Astrocyte (in vitro differentiated cells and primary cell): Measurements from ENCODE around the gene SHBG. TPM values are rescaled to one million over a fixed set of nuclear protein-coding genes. Genes with fewer than 3 reads are reported as not detected.

ENCODE experiments used
- DNase-seq: peaks from one replicate; pipeline ENCODE4 v3.0.0-alpha.2; 2010; ENCODE audit warnings: low read depth
- FAIRE-seq: peaks from 2 replicates; lab custom pipeline; 2011; peaks lifted over from hg19 to GRCh38; lab: Jason Lieb, UNC
- H2AFZ ChIP-seq: 2 replicates; pipeline ENCODE4 v1.6.0; 2012; ENCODE audit warnings: low read depth, low read length, inconsistent platforms
- H3K27ac ChIP-seq: 2 replicates; pipeline ENCODE4 v1.5.1; 2011; ENCODE audit warnings: low read depth, low read length, inconsistent platforms
- H3K27me3 ChIP-seq: 2 replicates; pipeline ENCODE4 v1.6.0; 2011; ENCODE audit warnings: low read length, inconsistent platforms; ENCODE audit not compliant: insufficient read depth
- H3K36me3 ChIP-seq: 2 replicates; pipeline ENCODE4 v1.5.1; 2011; ENCODE audit warnings: low read length, inconsistent platforms; ENCODE audit not compliant: insufficient read depth
- H3K4me1 ChIP-seq: 2 replicates; pipeline ENCODE4 v1.5.1; 2011; ENCODE audit warnings: low read length, inconsistent platforms; ENCODE audit not compliant: insufficient read depth
- H3K4me2 ChIP-seq: 2 replicates; pipeline ENCODE4 v1.6.0; 2012; ENCODE audit warnings: low read length, inconsistent platforms
- H3K4me3 ChIP-seq: 2 replicates; pipeline ENCODE4 v1.5.1; 2011; ENCODE audit warnings: low read depth, mild to moderate bottlenecking, low read length, inconsistent platforms; ENCODE audit not compliant: insufficient read depth
- H3K79me2 ChIP-seq: 2 replicates; pipeline ENCODE4 v1.6.0; 2012; ENCODE audit warnings: mild to moderate bottlenecking, low read length, inconsistent platforms; ENCODE audit not compliant: insufficient read depth
- H3K9ac ChIP-seq: 2 replicates; pipeline ENCODE4 v1.6.0; 2012; ENCODE audit warnings: mild to moderate bottlenecking, low read length, inconsistent platforms
- H3K9me3 ChIP-seq: 2 replicates; pipeline ENCODE4 v1.5.1; 2012; ENCODE audit warnings: low read depth, mild to moderate bottlenecking, low read length, inconsistent platforms; ENCODE audit not compliant: insufficient read depth
- H4K20me1 ChIP-seq: 2 replicates; pipeline ENCODE4 v1.6.0; 2012; ENCODE audit warnings: low read length, inconsistent platforms; ENCODE audit not compliant: insufficient read depth
- H3K27ac Mint-ChIP-seq: one replicate; pipeline ENCODE4 v1.8.0; 2021; ENCODE audit warnings: mild to moderate bottlenecking, mixed read lengths; ENCODE audit not compliant: unreplicated experiment
- H3K27me3 Mint-ChIP-seq: one replicate; pipeline ENCODE4 v1.8.0; 2021; ENCODE audit warnings: low read depth, mixed read lengths; ENCODE audit not compliant: unreplicated experiment
- H3K36me3 Mint-ChIP-seq: one replicate; pipeline ENCODE4 v1.8.0; 2021; ENCODE audit warnings: low read depth, mixed read lengths; ENCODE audit not compliant: unreplicated experiment
- H3K4me1 Mint-ChIP-seq: one replicate; pipeline ENCODE4 v1.8.0; 2021; ENCODE audit warnings: low read depth, mixed read lengths; ENCODE audit not compliant: unreplicated experiment
- H3K4me3 Mint-ChIP-seq: one replicate; pipeline ENCODE4 v1.8.0; 2021; ENCODE audit warnings: mild to moderate bottlenecking, moderate library complexity, mixed read lengths; ENCODE audit not compliant: unreplicated experiment
- H3K9me3 Mint-ChIP-seq: one replicate; pipeline ENCODE4 v1.8.0; 2021; ENCODE audit warnings: mild to moderate bottlenecking, mixed read lengths; ENCODE audit not compliant: unreplicated experiment
- EZH2 ChIP-seq: IDR thresholded peaks from 2 replicates; pipeline ENCODE4 v1.6.1; 2012; ENCODE audit warnings: mild to moderate bottlenecking, low read length, inconsistent platforms; ENCODE audit not compliant: insufficient read depth
- total RNA-seq: library from RNA; stranded (reverse); gene quantifications from 2 replicates; pipeline ENCODE4 v1.2.1, GENCODE V29; 2021
- TF ChIP-seq, protein P1 (sequence below): IDR thresholded peaks from 2 replicates; pipeline ENCODE4 v1.5.1; 2011; ENCODE audit warnings: low read depth, mild to moderate bottlenecking, inconsistent platforms, low read length, moderate library complexity; ENCODE audit not compliant: insufficient read depth

The SHBG gene
- total RNA-seq, 1 donor from 2014 or later, result 0.79 TPM

- no peak for FAIRE-seq
- peak overlapping the region; percentile 94 for H3K27ac Mint-ChIP-seq
- H3K9ac ChIP-seq, result peak overlapping the region; percentile 44
Measured at GRCh38 chr17:7586673-7587419, 43.1 kb upstream of the SHBG start.

DNA sequence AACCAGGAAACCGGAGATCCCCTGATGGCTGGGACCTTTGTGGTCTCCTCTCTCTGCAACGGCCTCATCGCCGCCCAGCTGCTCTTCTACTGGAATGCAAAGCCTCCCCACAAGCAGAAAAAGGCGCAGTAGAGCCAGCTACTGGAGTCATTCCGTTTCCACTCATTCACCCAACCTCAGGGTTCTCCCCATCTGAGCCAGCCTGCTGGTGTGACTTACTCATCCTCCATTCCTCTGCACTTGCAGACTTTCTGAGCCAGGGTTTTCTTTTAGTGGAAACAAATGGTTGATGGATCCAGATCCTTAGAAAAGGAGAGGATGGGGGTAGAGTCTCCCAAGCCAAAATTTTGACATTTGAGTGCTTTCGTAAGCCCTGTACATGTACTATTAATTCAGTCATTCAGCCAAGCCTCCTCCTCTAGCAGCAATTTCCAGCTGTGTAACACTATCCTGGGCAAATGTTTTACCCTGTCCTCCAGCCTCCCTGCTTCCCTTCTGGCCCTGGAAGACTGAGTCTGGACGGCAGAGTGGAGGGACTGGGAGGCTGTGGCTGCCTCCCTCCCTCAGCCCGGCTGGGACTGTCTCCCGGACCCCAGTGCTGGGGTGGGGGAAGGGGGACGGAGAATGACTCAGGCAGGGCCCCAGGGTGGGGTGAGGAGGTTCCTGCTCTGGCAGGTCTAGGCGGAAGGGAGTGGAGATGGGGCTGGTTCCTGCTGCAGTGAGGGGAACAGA, 42.3 kb upstream of the SHBG start:
- no peaks in the 10 kb centered on the region for H3K27me3 ChIP-seq
- peaks cover 63% of the 10 kb centered on the region for H3K4me1 ChIP-seq
- Mint-ChIP-seq H3K27ac (peak overlapping the region; percentile 94), H3K9me3 (no peaks in the 10 kb centered on the region), H3K36me3 (peaks cover 17% of the 10 kb centered on the region), H3K27me3 (no peaks in the 10 kb centered on the region), H3K4me3 (peak overlapping the region; percentile 75), H3K4me1 (peaks cover 43% of the 10 kb centered on the region)
- peak overlapping the region; percentile 81 for H3K4me2 ChIP-seq
- peaks cover 7% of the 10 kb centered on the region for H3K36me3 ChIP-seq
- peaks cover 32% of the 10 kb centered on the region for H4K20me1 ChIP-seq
- H3K27ac ChIP-seq, result peak overlapping the region; percentile 81
- H3K9ac ChIP-seq, result peak overlapping the region; percentile 68
- TF ChIP-seq, protein P1, sequence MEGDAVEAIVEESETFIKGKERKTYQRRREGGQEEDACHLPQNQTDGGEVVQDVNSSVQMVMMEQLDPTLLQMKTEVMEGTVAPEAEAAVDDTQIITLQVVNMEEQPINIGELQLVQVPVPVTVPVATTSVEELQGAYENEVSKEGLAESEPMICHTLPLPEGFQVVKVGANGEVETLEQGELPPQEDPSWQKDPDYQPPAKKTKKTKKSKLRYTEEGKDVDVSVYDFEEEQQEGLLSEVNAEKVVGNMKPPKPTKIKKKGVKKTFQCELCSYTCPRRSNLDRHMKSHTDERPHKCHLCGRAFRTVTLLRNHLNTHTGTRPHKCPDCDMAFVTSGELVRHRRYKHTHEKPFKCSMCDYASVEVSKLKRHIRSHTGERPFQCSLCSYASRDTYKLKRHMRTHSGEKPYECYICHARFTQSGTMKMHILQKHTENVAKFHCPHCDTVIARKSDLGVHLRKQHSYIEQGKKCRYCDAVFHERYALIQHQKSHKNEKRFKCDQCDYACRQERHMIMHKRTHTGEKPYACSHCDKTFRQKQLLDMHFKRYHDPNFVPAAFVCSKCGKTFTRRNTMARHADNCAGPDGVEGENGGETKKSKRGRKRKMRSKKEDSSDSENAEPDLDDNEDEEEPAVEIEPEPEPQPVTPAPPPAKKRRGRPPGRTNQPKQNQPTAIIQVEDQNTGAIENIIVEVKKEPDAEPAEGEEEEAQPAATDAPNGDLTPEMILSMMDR, result no peak
- no peak for TF ChIP-seq EZH2
- no peak overlapping the region for H2AFZ ChIP-seq
- FAIRE-seq, result peak; percentile 50
- H3K9me3 ChIP-seq, result no peaks in the 10 kb centered on the region
- H3K4me3 ChIP-seq, result peak overlapping the region; percentile 26
- peak; percentile 95 for DNase-seq
- H3K79me2 ChIP-seq, result peaks cover 52% of the 10 kb centered on the region

More at GRCh38 chr17:7586673-7587419, 43.1 kb upstream of the SHBG start:
- peak overlapping the region; percentile 81 for H3K4me2 ChIP-seq
- peaks cover 32% of the 10 kb centered on the region for H4K20me1 ChIP-seq
- peak overlapping the region; percentile 60 for H3K27ac ChIP-seq
- peaks cover 63% of the 10 kb centered on the region for H3K4me1 ChIP-seq
- peaks cover 12% of the 10 kb centered on the region for H3K36me3 Mint-ChIP-seq
- H3K9me3 ChIP-seq, result no peaks in the 10 kb centered on the region
- no peaks in the 10 kb centered on the region for H3K9me3 Mint-ChIP-seq
- H3K4me1 Mint-ChIP-seq, result peaks cover 47% of the 10 kb centered on the region
- TF ChIP-seq, protein P1, result no peak
- no peak for TF ChIP-seq EZH2
- H3K4me3 Mint-ChIP-seq, result peak overlapping the region; percentile 75
- H2AFZ ChIP-seq, result no peak overlapping the region
- no peaks in the 10 kb centered on the region for H3K27me3 Mint-ChIP-seq
- H3K27me3 ChIP-seq, result no peaks in the 10 kb centered on the region
- peaks cover 3% of the 10 kb centered on the region for H3K36me3 ChIP-seq
- no peak for DNase-seq
- peak overlapping the region; percentile 34 for H3K4me3 ChIP-seq
- H3K79me2 ChIP-seq, result peaks cover 59% of the 10 kb centered on the region
